GM19372 (cell line): Measurements from ENCODE around the gene BROX.
A peak's percentile ranks its signal among the peaks of the same experiment; 100 is the strongest.

Source experiments
- ATAC-seq: cut with Tn5 transposase; IDR thresholded peaks from one replicate; pipeline ENCODE4 v1.9.1; 2021; ENCODE audit warnings: mild to moderate bottlenecking, low read depth, moderate library complexity; ENCODE audit not compliant: unreplicated experiment

The BROX gene

GRCh38 chr1:222769971-222770620 is 57.7 kb downstream of the BROX start:
- no peak for ATAC-seq

GRCh38 chr1:222772996-222773379 is 60.6 kb downstream of the BROX start:
- ATAC-seq, result peak; percentile 64

- no peak for ATAC-seq
Measured at GRCh38 chr1:222777463-222777862, 65.1 kb downstream of the BROX start.

- ATAC-seq, result no peak
Measured at GRCh38 chr1:222777977-222778376, 65.6 kb downstream of the BROX start.

- no peak for ATAC-seq
Measured at GRCh38 chr1:222781251-222781650, 68.9 kb downstream of the BROX start.

DNA sequence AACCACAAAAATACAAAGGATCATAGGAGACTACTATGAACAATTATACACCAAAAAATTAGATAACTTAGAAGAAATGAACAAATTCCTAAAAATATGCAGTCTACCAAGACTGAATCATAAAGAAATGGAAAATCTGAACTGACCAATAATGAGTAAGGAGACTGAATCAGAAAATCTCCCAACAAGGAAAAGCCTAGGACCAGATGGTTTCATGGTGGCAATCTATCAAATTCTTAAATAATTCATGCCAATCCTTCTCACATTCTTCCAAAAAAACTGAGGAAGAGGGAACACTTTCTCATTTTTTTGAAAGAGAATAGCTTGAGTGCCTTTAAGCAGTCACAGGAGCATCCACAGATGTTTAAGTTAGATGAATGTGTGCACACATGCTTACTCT is 70.7 kb downstream of the BROX start:
- no peak for ATAC-seq

GRCh38 chr1:222784371-222784770 is 72.0 kb downstream of the BROX start:
- no peak for ATAC-seq
